HG03439 (cell line): ENCODE data around the gene LPAR6.
"Not testable (repeated sequence)": the region's sequence is repeated elsewhere in the genome, so short reads cannot be mapped to it uniquely, and the experiment has no call there.

Source experiments
- ATAC-seq: cut with Tn5 transposase; IDR thresholded peaks from one replicate; pipeline ENCODE4 v1.9.1; 2021; ENCODE audit warnings: mild to moderate bottlenecking, moderate library complexity; ENCODE audit not compliant: unreplicated experiment

LPAR6 gene

DNA sequence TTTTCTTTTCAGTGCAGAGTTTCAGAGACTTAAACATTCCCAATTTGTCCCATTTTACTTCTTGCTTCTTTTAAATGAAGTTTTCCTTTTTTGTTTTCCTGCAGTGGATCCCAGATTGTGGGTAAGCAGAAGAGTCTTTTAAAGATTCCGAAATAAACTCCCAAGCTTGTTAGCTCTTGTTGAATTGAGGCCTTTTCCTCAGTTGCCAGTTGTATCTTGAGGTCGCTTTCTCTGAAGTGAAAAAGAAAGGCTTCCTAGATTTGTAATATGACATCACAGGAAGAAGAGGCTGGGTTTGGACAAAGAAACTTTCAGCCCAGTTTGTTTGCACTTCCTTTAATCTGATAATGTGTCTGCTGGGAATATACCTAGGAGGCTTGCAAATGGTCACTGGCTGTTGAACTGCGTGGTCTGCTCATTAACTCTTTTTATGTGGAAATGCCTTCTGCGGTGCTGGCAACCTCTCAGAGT is at the start of gene LPAR6:
LPAR6 (minus strand) TSS at position 233 of the 471 bp plus-strand sequence. CDS start 690 bp downstream, outside the sequence.
- no peak for ATAC-seq

DNA sequence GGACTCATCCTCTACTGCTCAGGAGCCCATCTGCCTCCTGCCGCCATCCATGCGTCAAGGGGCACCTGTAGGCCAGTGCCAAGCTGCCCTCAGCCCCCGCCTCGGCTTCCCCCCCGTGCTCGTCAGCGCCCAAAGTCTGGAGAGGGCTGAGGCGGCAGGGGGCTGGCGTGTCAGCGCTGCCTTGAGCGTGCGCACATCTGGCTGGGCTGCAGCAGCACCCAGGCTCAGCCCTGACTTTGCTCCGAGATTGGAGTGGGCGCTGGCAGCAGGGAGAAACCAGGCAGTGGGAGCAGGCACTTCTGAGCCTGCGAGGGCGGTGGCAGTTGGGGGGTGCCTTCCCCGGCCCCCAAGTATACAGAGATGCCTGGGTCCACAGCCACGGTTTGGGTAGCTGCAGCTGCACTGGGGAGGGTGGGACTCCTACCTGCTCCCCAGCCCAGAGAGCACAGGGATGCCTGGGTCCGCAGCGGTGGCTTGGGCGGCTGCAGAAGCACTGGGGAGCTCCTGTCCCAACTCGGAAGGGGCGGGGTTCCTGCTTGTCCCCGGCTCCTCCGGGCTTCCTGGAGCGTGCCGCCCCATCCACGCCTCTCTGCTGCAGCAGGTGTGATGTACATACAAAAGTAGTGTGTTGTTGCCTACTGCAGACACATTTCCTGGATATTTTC is 44.8 kb upstream of the LPAR6 start:
- no peak for ATAC-seq

DNA sequence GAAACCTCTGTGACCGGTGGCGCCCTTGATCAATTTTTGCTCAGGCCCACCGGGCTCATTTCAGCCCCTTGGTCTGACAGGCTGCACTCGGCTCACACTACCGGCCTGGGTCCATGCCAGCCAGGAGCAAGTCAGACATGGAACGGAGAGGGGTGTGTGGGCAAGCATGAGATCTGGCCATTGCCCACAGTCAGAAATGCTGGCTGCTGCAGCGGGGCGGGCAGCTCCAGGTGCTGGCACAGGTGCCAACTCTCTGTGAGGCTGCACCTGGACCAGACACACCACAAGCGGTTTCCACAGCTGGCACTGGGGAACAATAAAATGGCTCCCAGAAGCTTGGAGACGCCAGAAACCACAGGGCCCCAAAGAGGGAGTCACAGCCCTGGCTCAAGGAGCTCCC is 43.6 kb upstream of the LPAR6 start:
- ATAC-seq, result no peak

GRCh38 chr13:48451196-48451595 is 38.3 kb upstream of the LPAR6 start:
- not testable (repeated sequence) for ATAC-seq

DNA sequence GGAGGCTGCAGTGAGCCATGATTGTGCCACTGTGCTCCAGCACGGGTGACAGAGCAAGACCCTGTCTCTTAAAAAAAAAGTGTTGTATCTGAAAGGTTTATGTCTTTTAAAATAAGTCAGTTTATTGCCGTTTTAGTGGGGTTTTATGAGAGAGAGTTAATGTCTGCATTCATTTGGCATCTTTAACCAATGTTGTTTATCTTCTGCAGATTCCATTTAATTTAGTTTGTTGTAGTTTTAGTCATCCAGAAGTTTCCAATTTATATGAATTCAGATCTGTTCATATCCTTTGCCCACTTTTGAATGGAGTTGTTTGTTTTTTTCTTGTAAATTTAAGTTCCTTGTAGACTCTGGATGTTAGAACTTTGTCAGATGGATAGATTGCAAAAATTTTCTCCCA is 36.7 kb upstream of the LPAR6 start:
- no peak for ATAC-seq

- ATAC-seq, result no peak
Measured at GRCh38 chr13:48448959-48449614, 36.2 kb upstream of the LPAR6 start.

DNA sequence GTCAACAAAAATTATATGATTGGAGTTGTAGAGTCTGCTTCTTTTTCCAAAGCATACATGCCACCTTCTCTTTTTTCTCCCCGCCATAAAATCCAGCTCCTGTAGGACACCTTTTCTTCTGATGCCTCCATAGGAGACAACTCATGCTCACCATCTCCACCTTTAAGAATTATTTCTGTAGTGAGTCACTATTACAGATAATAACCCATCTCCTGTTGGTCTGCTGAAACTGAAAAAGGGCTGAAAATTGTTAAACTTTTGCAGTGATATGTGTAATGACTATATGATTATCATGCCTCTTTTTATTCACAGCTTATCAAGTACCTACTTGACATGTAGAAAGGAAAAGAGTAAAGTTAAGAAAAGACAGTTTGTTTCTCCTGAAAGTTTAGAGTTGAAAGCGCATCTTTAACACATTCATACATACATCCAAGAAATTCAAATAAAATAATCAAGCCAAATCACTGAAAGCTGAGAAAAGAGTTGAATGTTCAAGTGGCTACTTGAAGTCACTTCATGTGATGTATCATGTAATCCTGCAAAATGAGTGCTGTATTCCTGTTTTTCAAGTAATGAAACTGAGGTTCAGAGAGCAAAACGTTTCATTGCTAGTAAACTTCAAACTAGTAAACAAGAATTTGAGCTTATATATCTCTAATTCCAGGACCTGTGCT is 35.5 kb upstream of the LPAR6 start:
- ATAC-seq, result no peak

DNA sequence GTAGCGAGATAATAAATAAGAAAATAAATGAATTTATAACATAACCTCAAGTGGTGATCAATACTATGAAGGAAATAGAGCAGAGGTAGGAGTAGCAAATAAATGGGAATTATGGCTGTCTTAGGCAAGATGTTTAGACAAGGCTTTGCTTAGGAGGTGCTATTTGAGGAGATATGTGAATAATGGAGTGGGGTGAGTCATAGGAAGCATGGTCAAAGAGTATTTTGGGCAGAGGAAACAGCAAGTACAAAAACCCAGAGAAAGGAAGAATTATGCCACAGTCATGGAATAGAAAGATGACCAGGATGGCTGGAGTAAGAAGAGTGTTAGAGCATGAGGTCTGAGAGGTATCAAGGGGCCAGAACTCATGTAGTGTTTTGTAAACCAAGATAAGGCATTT is 33.6 kb upstream of the LPAR6 start:
- no peak for ATAC-seq

- ATAC-seq, result no peak
Measured at GRCh38 chr13:48443442-48444208, 30.7 kb upstream of the LPAR6 start.

- no peak for ATAC-seq
Measured at GRCh38 chr13:48437371-48437770, 24.5 kb upstream of the LPAR6 start.

- ATAC-seq, result no peak
Measured at GRCh38 chr13:48436661-48437288, 23.9 kb upstream of the LPAR6 start.

DNA sequence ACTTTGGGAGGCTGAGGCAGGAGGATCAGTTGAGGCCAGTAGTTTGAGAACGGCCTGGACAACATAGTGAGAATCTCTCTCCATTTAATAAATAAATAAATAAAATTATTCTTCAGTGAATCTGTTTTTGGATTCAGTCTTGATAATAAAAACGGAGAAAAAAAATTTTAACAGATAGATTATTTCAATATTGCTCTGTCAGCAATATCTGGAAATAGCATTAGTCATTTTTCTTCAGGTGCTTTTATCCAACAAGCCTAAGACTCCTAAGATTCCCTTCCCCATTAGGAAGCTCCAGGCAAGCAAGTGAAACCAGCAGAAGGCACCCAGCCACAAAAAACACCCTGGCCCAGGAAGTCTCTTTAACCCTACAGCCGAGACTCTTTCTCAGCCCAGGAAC is 21.3 kb upstream of the LPAR6 start:
- ATAC-seq, result no peak

DNA sequence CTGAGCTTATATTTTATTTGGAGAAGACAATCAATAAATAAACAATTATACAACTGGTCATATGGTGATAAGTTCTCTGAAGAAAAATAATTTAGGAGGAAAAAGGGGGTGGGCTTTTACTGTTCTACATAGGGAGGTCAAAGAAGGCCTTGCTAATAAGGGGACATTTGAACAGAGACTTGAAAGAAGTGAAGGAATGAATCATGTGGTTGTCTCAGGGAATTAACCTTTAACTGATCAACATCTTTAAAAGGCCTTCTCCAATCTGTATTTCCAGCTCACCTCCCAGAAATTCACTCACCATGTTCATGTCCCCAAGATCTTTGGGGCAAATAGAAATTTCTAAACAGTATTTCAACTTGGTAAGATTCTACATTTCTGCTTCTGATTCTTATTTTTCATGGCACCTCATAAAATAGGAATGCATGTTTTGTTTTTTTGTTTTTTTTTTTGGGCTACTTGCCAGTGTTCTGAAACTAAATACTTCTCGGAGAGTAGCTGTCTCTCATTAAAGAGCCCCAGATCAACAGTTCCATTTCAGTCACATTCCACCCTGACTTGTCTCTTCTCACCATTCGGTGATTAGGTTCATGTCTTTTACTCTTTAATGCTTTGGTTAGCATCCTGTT is 19.2 kb upstream of the LPAR6 start:
- ATAC-seq, result no peak

DNA sequence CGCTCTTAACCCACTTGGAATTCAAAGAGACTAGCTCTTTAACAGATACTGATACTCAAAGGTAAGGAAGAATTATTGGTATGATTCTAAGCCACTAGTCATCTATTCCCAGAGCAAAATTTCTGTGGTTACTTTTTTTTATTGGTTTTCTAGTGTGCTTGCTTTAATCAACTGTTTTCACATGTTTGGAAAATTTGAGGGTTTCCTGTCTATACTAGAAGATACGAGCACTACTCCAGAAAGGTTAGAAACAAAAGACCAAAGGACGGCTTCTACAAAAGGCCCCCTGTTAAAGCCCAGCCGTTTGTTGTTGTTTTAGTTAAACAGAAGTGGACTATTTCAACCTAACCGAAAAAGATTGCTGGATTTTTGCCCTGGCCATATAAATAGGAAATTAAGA is 18.5 kb upstream of the LPAR6 start:
- ATAC-seq, result no peak

- ATAC-seq, result peak; percentile 82
Measured at GRCh38 chr13:48429886-48430285, 17.0 kb upstream of the LPAR6 start.

- no peak for ATAC-seq
Measured at GRCh38 chr13:48429036-48429435, 16.1 kb upstream of the LPAR6 start.

DNA sequence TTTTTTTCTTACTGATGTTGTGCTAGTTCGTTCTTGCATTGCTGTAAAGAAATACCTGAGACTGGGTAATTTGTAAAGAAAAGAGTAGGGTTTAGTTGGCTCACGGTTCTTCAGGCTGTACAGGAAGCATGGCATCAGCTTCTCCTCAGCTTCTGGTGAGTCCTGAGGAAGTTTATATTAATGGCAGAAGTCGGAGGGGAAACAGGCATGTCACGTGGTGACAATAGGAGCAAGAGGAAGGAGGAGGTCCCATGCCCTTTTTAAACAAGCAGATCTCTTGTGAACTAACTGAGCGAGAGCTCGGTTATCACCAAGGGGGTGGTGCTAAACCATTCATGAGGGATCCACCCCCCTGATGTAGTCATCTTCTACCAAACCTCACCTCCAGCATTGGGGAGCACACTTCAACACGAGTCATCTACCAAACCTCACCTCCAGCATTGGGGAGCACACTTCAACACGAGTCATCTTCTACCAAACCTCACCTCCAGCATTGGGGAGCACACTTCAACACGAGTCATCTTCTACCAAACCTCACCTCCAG is 13.9 kb upstream of the LPAR6 start:
- ATAC-seq, result not testable (repeated sequence)

GRCh38 chr13:48426052-48426451 is 13.1 kb upstream of the LPAR6 start:
- ATAC-seq, result no peak

DNA sequence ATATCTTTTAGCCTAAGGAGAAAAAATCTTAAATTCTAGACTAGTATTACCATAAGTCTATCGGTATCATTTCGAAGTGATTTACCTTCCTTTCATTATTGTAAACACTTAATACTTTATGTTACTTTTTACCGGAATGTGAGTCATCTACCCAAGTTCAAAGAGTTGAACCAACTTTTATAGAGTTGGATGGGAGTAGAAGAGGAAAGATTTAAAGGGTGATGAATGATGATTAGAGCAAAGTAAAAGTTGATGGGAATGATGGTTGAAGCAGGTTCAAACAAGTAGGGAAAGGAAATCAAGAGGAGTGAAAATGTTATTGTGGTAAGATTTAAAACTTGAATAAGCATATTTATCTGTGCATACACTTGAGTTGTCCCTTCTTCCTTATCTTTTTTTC is 11.3 kb upstream of the LPAR6 start:
- no peak for ATAC-seq

DNA sequence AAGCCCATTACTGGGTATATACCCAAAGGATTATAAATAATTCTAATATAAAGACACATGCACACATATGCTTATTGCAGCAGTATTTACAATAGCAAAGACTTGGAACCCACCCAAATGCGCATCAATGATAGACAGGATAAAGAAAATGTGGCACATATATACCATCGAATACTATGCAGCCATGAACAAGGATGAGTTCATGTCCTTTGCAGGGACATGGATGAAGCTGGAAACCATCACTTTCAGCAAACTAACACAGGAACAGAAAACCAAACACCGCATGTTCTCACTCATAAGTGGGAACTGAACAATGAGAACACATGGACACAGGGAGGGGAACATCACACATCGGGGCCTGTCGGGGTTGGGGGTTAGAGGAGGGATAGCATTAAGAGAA is 9.1 kb upstream of the LPAR6 start:
- not testable (repeated sequence) for ATAC-seq
